ENCODE results near the gene ARIH1. TPM values are rescaled to one million over a fixed set of nuclear protein-coding genes. Genes with fewer than 3 reads are reported as not detected.

Gene ARIH1
- polyA plus RNA-seq, 1 experiment, result 90.4 TPM

Other genes with a start within 250 kb of the ARIH1 start
- gene PKM, start 243.1 kb upstream of the ARIH1 start, polyA plus RNA-seq (2011; rRNA removed), result 1,954 and 2,130 TPM in 2 replicates
- 56.1 and 57.8 TPM in 2 replicates for gene PARP6, start 201.8 kb upstream of the ARIH1 start, polyA plus RNA-seq (2011; rRNA removed)
- 0.07 and 0.10 TPM in 2 replicates for gene CELF6, start 154.2 kb upstream of the ARIH1 start, polyA plus RNA-seq (2011; rRNA removed)
- gene HEXA, start 98.3 kb upstream of the ARIH1 start, polyA plus RNA-seq (2011; rRNA removed), result 191 and 200 TPM in 2 replicates
- not detected in 2 replicates for gene TMEM202, start 76.0 kb upstream of the ARIH1 start, polyA plus RNA-seq (2011; rRNA removed)
- not detected in 2 replicates for gene GOLGA6B, start 180.4 kb downstream of the ARIH1 start, polyA plus RNA-seq (2011; rRNA removed)
- gene HIGD2B, start 211.9 kb downstream of the ARIH1 start, polyA plus RNA-seq (2011; rRNA removed), result not detected in 2 replicates
- 23.5 and 25.7 TPM in 2 replicates for gene BBS4, start 211.9 kb downstream of the ARIH1 start, polyA plus RNA-seq (2011; rRNA removed)

All from AG04450 (cell line).